K562 (cell line): ENCODE results near the gene PIGQ. TPM values are rescaled to one million over a fixed set of nuclear protein-coding genes. Genes with fewer than 3 reads are reported as not detected.
A peak's percentile ranks its signal among the peaks of the same experiment; 100 is the strongest.

Experiments
- JUN ChIP-seq, 2 experiments: sonication (generic) in 1 of 2; formaldehyde crosslinking in 1 of 2; IDR thresholded peaks; 2 replicates each; pipeline versions ENCODE4 v1.6.1 to v1.8.0; 2012 to 2022; ENCODE audit warnings: borderline replicate concordance in 2 of 2, mild to moderate bottlenecking in 2 of 2, improper control_type of control experiment in 1 of 2, low read depth in 1 of 2, low read length in 1 of 2, missing genetic modification reagents in 1 of 2
- NR0B1 ChIP-seq: fragments of 450-650 bp; IDR thresholded peaks from one replicate; pipeline ENCODE4 v1.6.1; 2018; ENCODE audit warnings: mild to moderate bottlenecking, moderate library complexity; ENCODE audit not compliant: partially characterized antibody
- NR1H2 ChIP-seq: sonication (generic); formaldehyde crosslinking; IDR thresholded peaks from 2 replicates; pipeline ENCODE4 v1.4.0; 2020; ENCODE audit warnings: mild to moderate bottlenecking, missing genetic modification reagents
- THRAP3 ChIP-seq: fragments of 450-650 bp; IDR thresholded peaks from 2 replicates; pipeline ENCODE4 v1.6.1; 2016; ENCODE audit warnings: mild to moderate bottlenecking, inconsistent platforms, borderline replicate concordance
- TOE1 ChIP-seq, 2 experiments: fragments of 450-650 bp in 1 of 2; sonication (generic) in 1 of 2; formaldehyde crosslinking in 1 of 2; IDR thresholded peaks; 2 replicates each; pipeline versions ENCODE4 v1.7.1 to v1.8.0; 2016 to 2022; ENCODE audit warnings: borderline replicate concordance in 2 of 2, mild to moderate bottlenecking in 2 of 2, antibody characterized with exemption in 1 of 2, inconsistent platforms in 1 of 2, low read depth in 1 of 2, missing genetic modification reagents in 1 of 2, moderate library complexity in 1 of 2
- ZBTB11 ChIP-seq, 3 experiments: fragments of 200-800 bp in 1 of 3; fragments of 250-450 bp in 1 of 3; fragments of 450-650 bp in 1 of 3; sonication (Bioruptor Pico) in 1 of 3; sonication (Bioruptor generic) in 1 of 3; formaldehyde crosslinking in 1 of 3; IDR thresholded peaks; 2 replicates each; pipeline versions ENCODE4 v1.6.1 to v1.8.0; 2016 to 2022; ENCODE audit warnings: mild to moderate bottlenecking in 2 of 3, missing genetic modification characterization in 2 of 3, missing compliant biosample characterization in 1 of 3, moderate library complexity in 1 of 3
- ZBTB40 ChIP-seq, 2 experiments: fragments of 450-650 bp in 1 of 2; sonication (generic) in 1 of 2; formaldehyde crosslinking in 1 of 2; IDR thresholded peaks; 2 replicates each; pipeline versions ENCODE4 v1.7.1 to v1.9.0; 2016 to 2022; ENCODE audit warnings: inconsistent platforms in 1 of 2, mild to moderate bottlenecking in 1 of 2, missing genetic modification reagents in 1 of 2
- ZNF589 ChIP-seq: fragments of 200-800 bp; sonication (Bioruptor generic); IDR thresholded peaks from 2 replicates; pipeline ENCODE4 v1.6.1; 2016; ENCODE audit warnings: low read depth, missing genetic modification characterization, missing compliant biosample characterization
- polyA plus RNA-seq, 8 experiments: library from polyadenylated mRNA; depleted of rRNA in 4 of 8; stranded (reverse) in 5 of 8; unstranded in 3 of 8; fragments of >200 nt; fragmentation: Nextera tagmentation in 2 of 8; fragmentation: Illumina TruSeq in 1 of 8; extraction: Ambion mirVana in 2 of 8; extraction: Trizol in 1 of 8; gene quantifications; 2 replicates each; pipeline versions ENCODE4 v1.2.1 to v1.2.3, GENCODE V29; 2011 to 2014; ENCODE audit warnings: inconsistent platforms in 1 of 8, missing spikeins in 1 of 8
- total RNA-seq, 7 experiments: library from RNA; depleted of rRNA in 6 of 7; stranded (reverse); fragments of >200 nt in 6 of 7; fragmentation: Illumina TruSeq in 2 of 7; extraction: Trizol in 2 of 7; gene quantifications; 2 replicates each; pipeline versions ENCODE4 v1.2.1 to v1.2.3, GENCODE V29; 2011 to 2021; ENCODE audit warnings: low replicate concordance in 1 of 7

Gene PIGQ
- total and polyA plus RNA-seq, 9 of the 15 experiments (the other 6 are each of a cell fraction or from before 2014, with no cell fraction given), result 0.20 to 49.6 (median 11.7) TPM

GRCh38 chr16:528111-529011 is 41.4 kb upstream of the PIGQ start (continued):
- TF ChIP-seq ZBTB40 (IDR thresholded peaks at IDR 0.05) (peak; percentile 49), ZBTB40 (CRISPR knock-in tag; IDR thresholded peaks at IDR 0.05) (no peak), ZNF589 (CRISPR knock-in tag) (peak; percentile 66; the same call in 1 of the 2 replicates), NR0B1 (no peak), TOE1 (IDR thresholded peaks at IDR 0.05; ENCODE audit: borderline replicate concordance) (peak; percentile 42; the same call in 1 of the 2 replicates), TOE1 (CRISPR knock-in tag; IDR thresholded peaks at IDR 0.05; ENCODE audit: borderline replicate concordance, low read depth) (0 out of 2 replicates have a peak, but pooled peaks have one; percentile 53), JUN (IDR thresholded peaks at IDR 0.05; ENCODE audit: borderline replicate concordance, low read depth, low read length) (peak; percentile 34; the same call in 1 of the 2 replicates), JUN (CRISPR knock-in tag; IDR thresholded peaks at IDR 0.05; ENCODE audit: borderline replicate concordance) (no peak), THRAP3 (no peak), ZBTB11 (CRISPR knock-in tag; IDR thresholded peaks at IDR 0.05) (peak in 2 of 3 experiments; percentile 27 to 84; a peak in 3 of 6 replicates), NR1H2 (no peak)
